Calu3 (cell line): ENCODE measurements around the gene AGPAT3. TPM values are rescaled to one million over a fixed set of nuclear protein-coding genes. Genes with fewer than 3 reads are reported as not detected.

Source experiments
- BruUV-seq: library from RNA; stranded (reverse); fragments of 400-500 nt; replicated peaks from 2 replicates; lab custom pipeline; 2021; lab: Mats Ljungman, UMichigan
- CTCF ChIA-PET: fragments of 300-600 bp; sonication (Branson Sonifier 250); formaldehyde crosslinking; loops from one replicate; lab custom pipeline; 2022; ENCODE audit warnings: antibody characterized with exemption; lab: Charles Lee
- DNase-seq: peaks from one replicate; pipeline ENCODE4 v3.0.0; 2022
- H3K27ac Mint-ChIP-seq: one replicate; pipeline ENCODE4 v1.8.0; 2022; ENCODE audit warnings: mixed read lengths; ENCODE audit not compliant: unreplicated experiment
- H3K27me3 Mint-ChIP-seq: one replicate; pipeline ENCODE4 v1.8.0; 2022; ENCODE audit warnings: mixed read lengths; ENCODE audit not compliant: unreplicated experiment
- H3K36me3 Mint-ChIP-seq: one replicate; pipeline ENCODE4 v1.8.0; 2022; ENCODE audit warnings: mild to moderate bottlenecking, moderate library complexity, mixed read lengths; ENCODE audit not compliant: insufficient read depth, unreplicated experiment
- H3K4me1 Mint-ChIP-seq: one replicate; pipeline ENCODE4 v1.8.0; 2022; ENCODE audit warnings: mild to moderate bottlenecking, low read depth, mixed read lengths; ENCODE audit not compliant: unreplicated experiment
- H3K4me3 Mint-ChIP-seq: one replicate; pipeline ENCODE4 v1.8.0; 2022; ENCODE audit warnings: mild to moderate bottlenecking, low read depth, moderate library complexity, mixed read lengths; ENCODE audit not compliant: unreplicated experiment
- H3K9me3 Mint-ChIP-seq: one replicate; pipeline ENCODE4 v1.8.0; 2022; ENCODE audit warnings: low read depth, mixed read lengths; ENCODE audit not compliant: unreplicated experiment
- intact Hi-C: fragments of 100-400 bp; cut with micrococcal nuclease; formaldehyde crosslinking; loops from one replicate; pipeline ENCODE4 v1.10.0; 2022; ENCODE audit not compliant: unreplicated experiment
- total RNA-seq: library from RNA; stranded (reverse); gene quantifications from 2 replicates; pipeline ENCODE4 v1.2.3, GENCODE V29; 2022
- TF ChIP-seq, protein P1 (sequence below): fragments of 200-600 bp; IDR thresholded peaks from one replicate; pipeline ENCODE4 v1.8.0; 2022; ENCODE audit warnings: antibody characterized with exemption; ENCODE audit not compliant: unreplicated experiment

Gene AGPAT3
- total RNA-seq, 1 experiment from 2014 or later = 61.2 TPM

- CTCF ChIA-PET = interaction anchor here (0.8 to 1.2 kb wide), 2 partner anchors 11 to 24 kb away, joined by 3 to 6 read pairs; no protein-coding TSS in a partner anchor
- Mint-ChIP-seq H3K4me1 (peaks cover 27% of the 10 kb centered on the region), H3K9me3 (no peaks in the 10 kb centered on the region), H3K4me3 (no peak overlapping the region), H3K27me3 (no peaks in the 10 kb centered on the region), H3K27ac (no peak overlapping the region), H3K36me3 (peaks cover 22% of the 10 kb centered on the region)
- TF ChIP-seq, protein P1, sequence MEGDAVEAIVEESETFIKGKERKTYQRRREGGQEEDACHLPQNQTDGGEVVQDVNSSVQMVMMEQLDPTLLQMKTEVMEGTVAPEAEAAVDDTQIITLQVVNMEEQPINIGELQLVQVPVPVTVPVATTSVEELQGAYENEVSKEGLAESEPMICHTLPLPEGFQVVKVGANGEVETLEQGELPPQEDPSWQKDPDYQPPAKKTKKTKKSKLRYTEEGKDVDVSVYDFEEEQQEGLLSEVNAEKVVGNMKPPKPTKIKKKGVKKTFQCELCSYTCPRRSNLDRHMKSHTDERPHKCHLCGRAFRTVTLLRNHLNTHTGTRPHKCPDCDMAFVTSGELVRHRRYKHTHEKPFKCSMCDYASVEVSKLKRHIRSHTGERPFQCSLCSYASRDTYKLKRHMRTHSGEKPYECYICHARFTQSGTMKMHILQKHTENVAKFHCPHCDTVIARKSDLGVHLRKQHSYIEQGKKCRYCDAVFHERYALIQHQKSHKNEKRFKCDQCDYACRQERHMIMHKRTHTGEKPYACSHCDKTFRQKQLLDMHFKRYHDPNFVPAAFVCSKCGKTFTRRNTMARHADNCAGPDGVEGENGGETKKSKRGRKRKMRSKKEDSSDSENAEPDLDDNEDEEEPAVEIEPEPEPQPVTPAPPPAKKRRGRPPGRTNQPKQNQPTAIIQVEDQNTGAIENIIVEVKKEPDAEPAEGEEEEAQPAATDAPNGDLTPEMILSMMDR = no peak
- BruUV-seq = no TSS peak
- no peak for DNase-seq
- intact Hi-C loops = no loop called here
Measured at GRCh38 chr21:43869486-43870325, 4.7 kb downstream of the AGPAT3 start.

- BruUV-seq = no TSS peak
- H3K27ac Mint-ChIP-seq = no peak overlapping the region
- H3K4me3 Mint-ChIP-seq = no peak overlapping the region
- no peaks in the 10 kb centered on the region for H3K27me3 Mint-ChIP-seq
- CTCF ChIA-PET = no interaction called here
- intact Hi-C loops = no loop called here
- no peak for DNase-seq
- TF ChIP-seq, protein P1 = no peak
- H3K36me3 Mint-ChIP-seq = peaks cover 14% of the 10 kb centered on the region
- no peaks in the 10 kb centered on the region for H3K9me3 Mint-ChIP-seq
- H3K4me1 Mint-ChIP-seq = peaks cover 27% of the 10 kb centered on the region
Measured at GRCh38 chr21:43871487-43871886, 6.5 kb downstream of the AGPAT3 start.

- intact Hi-C loops = no loop called here
- Mint-ChIP-seq H3K4me3 (no peak overlapping the region), H3K27me3 (no peaks in the 10 kb centered on the region), H3K9me3 (no peaks in the 10 kb centered on the region), H3K27ac (no peak overlapping the region), H3K4me1 (peaks cover 18% of the 10 kb centered on the region), H3K36me3 (peaks cover 3% of the 10 kb centered on the region)
- TF ChIP-seq, protein P1 = no peak
- no TSS peak for BruUV-seq
- CTCF ChIA-PET = no interaction called here
- DNase-seq = no peak
Measured at GRCh38 chr21:43872531-43873197, 7.6 kb downstream of the AGPAT3 start.

GRCh38 chr21:43873673-43874072 is 8.7 kb downstream of the AGPAT3 start:
- DNase-seq = no peak
- no peaks in the 10 kb centered on the region for H3K9me3 Mint-ChIP-seq
- intact Hi-C loops = no loop called here
- peaks cover 14% of the 10 kb centered on the region for H3K4me1 Mint-ChIP-seq
- no peak overlapping the region for H3K27ac Mint-ChIP-seq
- no peak overlapping the region for H3K4me3 Mint-ChIP-seq
- peaks cover 3% of the 10 kb centered on the region for H3K36me3 Mint-ChIP-seq
- BruUV-seq = no TSS peak
- H3K27me3 Mint-ChIP-seq = no peaks in the 10 kb centered on the region
- TF ChIP-seq, protein P1 = no peak
- CTCF ChIA-PET = no interaction called here
